Stomach (tissue), 9 donors: Measurements from ENCODE around the gene YIPF5. TPM values are rescaled to one million over a fixed set of nuclear protein-coding genes. Genes with fewer than 3 reads are reported as not detected.

Experiments used
- DNase-seq, 2 donors: peaks; one replicate each; pipeline versions ENCODE4 v3.0.0 to v3.0.0-alpha.2; 2013 to 2019
- H3K27ac ChIP-seq, 5 donors: fragments of 200-600 bp in 4 of 5; sonication (generic) in 4 of 5; one replicate each; pipeline ENCODE4 v1.5.1; 2013 to 2019; ENCODE audit warnings: mild to moderate bottlenecking in 1 of 5, moderate library complexity in 1 of 5
- H3K27me3 ChIP-seq, 3 donors: fragments of 200-600 bp; sonication (generic); one replicate each; pipeline ENCODE4 v1.5.1; 2017 to 2019; ENCODE audit warnings: mixed run types in 1 of 3
- H3K36me3 ChIP-seq, 4 donors: fragments of 200-600 bp; sonication (generic); 1 replicate in 3 of 4; 2 replicates in 1 of 4; pipeline ENCODE4 v1.5.1; 2016 to 2019
- H3K4me1 ChIP-seq, 4 donors: fragments of 200-600 bp; sonication (generic); one replicate each; pipeline ENCODE4 v1.5.1; 2016 to 2019
- H3K4me3 ChIP-seq, 4 donors: fragments of 200-600 bp; sonication (generic) in 3 of 4; one replicate each; pipeline ENCODE4 v1.5.1; 2016 to 2019; ENCODE audit warnings: mild to moderate bottlenecking in 1 of 4
- H3K9me3 ChIP-seq, 4 donors: fragments of 200-600 bp; sonication (generic); one replicate each; pipeline ENCODE4 v1.5.1; 2016 to 2019
- CTCF ChIP-seq, 7 experiments: fragments of 450-650 bp in 4 of 7; fragments of 200-600 bp in 3 of 7; sonication (generic) in 3 of 7; IDR thresholded peaks; one replicate each; pipeline ENCODE4 v1.5.1; 2016 to 2019; ENCODE audit warnings: antibody characterized with exemption in 7 of 7, control low read depth in 2 of 7, mild to moderate bottlenecking in 1 of 7
- EP300 ChIP-seq: sonication (generic); formaldehyde crosslinking; IDR thresholded peaks from one replicate; pipeline ENCODE4 v1.6.1; 2017; ENCODE audit warnings: antibody characterized with exemption
- POLR2A ChIP-seq, 4 donors: fragments of 450-650 bp; IDR thresholded peaks; one replicate each; pipeline ENCODE4 v1.6.1; 2016; ENCODE audit warnings: antibody characterized with exemption in 4 of 4, control low read depth in 2 of 4, mild to moderate bottlenecking in 1 of 4, moderate library complexity in 1 of 4
- POLR2AphosphoS5 ChIP-seq, 3 donors: sonication (generic); formaldehyde crosslinking; IDR thresholded peaks; one replicate each; pipeline ENCODE4 v1.6.1; 2016; ENCODE audit warnings: antibody characterized with exemption in 3 of 3
- WGBS, 5 donors: extraction: QIAGEN DNeasy Blood & Tissue Kit in 3 of 5; methylation state at CpG; one replicate each; pipeline versions ENCODE4 v1.1.5 to v1.1.7; 2013 to 2018; 5-methylcytosine and 5-hydroxymethylcytosine counted together
- intact Hi-C: fragments of 100-400 bp; cut with DNase I; formaldehyde crosslinking; loops from one replicate; pipeline ENCODE4 v1.15.1; 2023; ENCODE audit warnings: low total_unique reads
- polyA plus RNA-seq, 3 donors: library from polyadenylated mRNA; stranded (reverse); fragments of 200-250 nt; gene quantifications; one replicate each; pipeline ENCODE4 v1.2.3, GENCODE V29; 2013
- total RNA-seq, 5 donors: library from RNA; depleted of rRNA; stranded (reverse); fragments of >200 nt; gene quantifications; one replicate each; pipeline versions ENCODE4 v1.1.0 to v1.2.3, GENCODE V29; 2014 to 2016
- donor health status: healthy with polysubstance abuse.
- donor health status: Bipolar disorder and iron deficiency.
- donor health status: healthy.

The YIPF5 gene
- total and polyA plus RNA-seq, 8 donors: 0.87 to 49.9 (median 14.0) TPM

- H3K4me3 ChIP-seq: no peak overlapping the region
- no peaks in the 10 kb centered on the region for H3K27me3 ChIP-seq
- no peak overlapping the region for H3K27ac ChIP-seq
- intact Hi-C loops: no loop called here
- peaks cover 0 to 9% (median 0%) of the 10 kb centered on the region in 4 donors for H3K4me1 ChIP-seq
- H3K36me3 ChIP-seq: no peaks in the 10 kb centered on the region
- TF ChIP-seq POLR2AphosphoS5 (IDR thresholded peaks at IDR 0.05): no peak
- TF ChIP-seq CTCF (IDR thresholded peaks at IDR 0.05): no peak
- no peak for TF ChIP-seq EP300
- TF ChIP-seq POLR2A (IDR thresholded peaks at IDR 0.05): no peak
- WGBS, 5 donors: 82 to 92% (median 85%) methylated on average over 3 of the region's 3 CpGs
- DNase-seq: no peak
- peaks cover 0 to 6% (median 0%) of the 10 kb centered on the region in 4 donors for H3K9me3 ChIP-seq
Observed at GRCh38 chr5:144122641-144123040, 47.8 kb downstream of the YIPF5 start.

GRCh38 chr5:144122081-144122480 lies 48.4 kb downstream of the YIPF5 start:
- Histone ChIP-seq H3K4me3 (no peak overlapping the region), H3K27ac (no peak overlapping the region), H3K27me3 (no peaks in the 10 kb centered on the region), H3K9me3 (peaks cover 0 to 6% (median 0%) of the 10 kb centered on the region in 4 donors), H3K4me1 (peaks cover 0 to 9% (median 0%) of the 10 kb centered on the region in 4 donors), H3K36me3 (no peaks in the 10 kb centered on the region)
- DNase-seq: no peak
- 31 to 68% (median 47%) methylated on average over 2 of the region's 2 CpGs for WGBS, 5 donors
- intact Hi-C loops: no loop called here
- TF ChIP-seq EP300: no peak
- TF ChIP-seq CTCF (IDR thresholded peaks at IDR 0.05): no peak
- no peak for TF ChIP-seq POLR2AphosphoS5 (IDR thresholded peaks at IDR 0.05)
- no peak for TF ChIP-seq POLR2A (IDR thresholded peaks at IDR 0.05)

- Histone ChIP-seq H3K27ac (no peak overlapping the region), H3K27me3 (no peaks in the 10 kb centered on the region), H3K36me3 (no peaks in the 10 kb centered on the region), H3K4me1 (peaks cover 0 to 9% (median 0%) of the 10 kb centered on the region in 4 donors), H3K4me3 (no peak overlapping the region), H3K9me3 (peaks cover 0 to 6% (median 0%) of the 10 kb centered on the region in 4 donors)
- no peak for TF ChIP-seq CTCF (IDR thresholded peaks at IDR 0.05)
- TF ChIP-seq EP300: no peak
- no peak for TF ChIP-seq POLR2AphosphoS5 (IDR thresholded peaks at IDR 0.05)
- no peak for TF ChIP-seq POLR2A (IDR thresholded peaks at IDR 0.05)
- WGBS, 5 donors: 79 to 96% (median 88%) methylated on average over 1 of the region's 1 CpG
- intact Hi-C loops: no loop called here
- DNase-seq: no peak
Observed at GRCh38 chr5:144121577-144121976, 48.9 kb downstream of the YIPF5 start.

- H3K4me1 ChIP-seq: peaks cover 0 to 9% (median 0%) of the 10 kb centered on the region in 4 donors
- DNase-seq: no peak
- H3K9me3 ChIP-seq: peaks cover 0 to 6% (median 0%) of the 10 kb centered on the region in 4 donors
- intact Hi-C loops: no loop called here
- no peak overlapping the region for H3K4me3 ChIP-seq
- no peaks in the 10 kb centered on the region for H3K36me3 ChIP-seq
- H3K27me3 ChIP-seq: no peaks in the 10 kb centered on the region
- no peak for TF ChIP-seq CTCF (IDR thresholded peaks at IDR 0.05)
- no peak for TF ChIP-seq POLR2A (IDR thresholded peaks at IDR 0.05)
- no peak for TF ChIP-seq EP300
- H3K27ac ChIP-seq: no peak overlapping the region
- 68 to 84% (median 74%) methylated on average over 2 of the region's 2 CpGs for WGBS, 5 donors
Observed at GRCh38 chr5:144120661-144121180, 49.7 kb downstream of the YIPF5 start.
